HepG2 (cell line): Measurements from ENCODE around the gene SPDYE6. TPM values are rescaled to one million over a fixed set of nuclear protein-coding genes. Genes with fewer than 3 reads are reported as not detected.

Experiments
- ATAC-seq: fragments of 200-7000 bp; cut with Tn5 transposase; 3 replicates; pipeline ENCODE4 v1.9.1; 2020; ENCODE audit warnings: mild to moderate bottlenecking, moderate library complexity
- BruUV-seq: library from RNA; stranded (reverse); fragments of 400-500 nt; replicated peaks from 2 replicates; lab custom pipeline; 2021; lab: Mats Ljungman, UMichigan
- CTCF ChIA-PET: fragments of 300-600 bp; formaldehyde crosslinking; extraction: SDS; loops from one replicate; lab custom pipeline; 2021; ENCODE audit warnings: low total read pairs, inconsistent platforms, low intra/inter-chr PET ratio; lab: Yijun Ruan, JAX
- POLR2A ChIA-PET: fragments of 350-600 bp; sonication (Branson Sonifier 250); formaldehyde crosslinking; loops from one replicate; lab custom pipeline; 2020; ENCODE audit warnings: antibody characterized with exemption, inconsistent platforms; lab: Yijun Ruan, JAX
- DNase-seq: peaks from one replicate; pipeline ENCODE4 v3.0.0-alpha.2; 2015; ENCODE audit warnings: low spot score
- FAIRE-seq: peaks from 3 replicates; lab custom pipeline; 2011; peaks lifted over from hg19 to GRCh38; lab: Jason Lieb, UNC
- H2AFZ ChIP-seq: one replicate; pipeline ENCODE4 v1.6.1; 2011; ENCODE audit warnings: low read length, inconsistent platforms
- H3K27ac ChIP-seq: fragments of 300-600 bp; 3 replicates; pipeline ENCODE4 v1.8.0; 2011; ENCODE audit warnings: mixed run types, mild to moderate bottlenecking, mixed read lengths, low read length, inconsistent platforms; ENCODE audit not compliant: insufficient read depth; ENCODE audit errors: extremely low read length
- H3K27me3 ChIP-seq, 2 experiments: fragments of 200-600 bp in 1 of 2; 2 replicates in 1 of 2; 3 replicates in 1 of 2; pipeline versions ENCODE4 v1.6.0 to v1.8.0; 2011; ENCODE audit warnings: low read length in 2 of 2, mild to moderate bottlenecking in 2 of 2, moderate library complexity in 2 of 2, inconsistent platforms in 1 of 2; ENCODE audit not compliant: insufficient read depth in 2 of 2, control insufficient read depth in 1 of 2
- H3K36me3 ChIP-seq, 2 experiments: fragments of 200-600 bp in 1 of 2; replicated peaks in 1 of 2; 2 replicates in 1 of 2; 3 replicates in 1 of 2; pipeline versions ENCODE4 v1.5.1 to v1.8.0; 2011; ENCODE audit warnings: low read length in 2 of 2, inconsistent platforms in 1 of 2; ENCODE audit not compliant: insufficient read depth in 2 of 2, control insufficient read depth in 1 of 2
- H3K4me1 ChIP-seq: 2 replicates; pipeline ENCODE4 v1.5.1; 2012; ENCODE audit warnings: low read length, inconsistent platforms; ENCODE audit not compliant: insufficient read depth
- H3K4me2 ChIP-seq: 2 replicates; pipeline ENCODE4 v1.6.0; 2011; ENCODE audit warnings: low read depth, low read length, inconsistent platforms
- H3K4me3 ChIP-seq, 3 experiments: fragments of 200-600 bp in 1 of 3; sonication (generic), shearing (Covaris generic) in 1 of 3; replicated peaks in 1 of 3; 2 replicates each; pipeline ENCODE4 v1.5.1; 2011 to 2016; ENCODE audit warnings: low read length in 3 of 3, inconsistent platforms in 2 of 3, low read depth in 2 of 3, mild to moderate bottlenecking in 2 of 3, control low read depth in 1 of 3, mixed read lengths in 1 of 3; ENCODE audit not compliant: insufficient read depth in 1 of 3
- H3K79me2 ChIP-seq: one replicate; pipeline ENCODE4 v1.6.1; 2011; ENCODE audit warnings: low read length, inconsistent platforms; ENCODE audit not compliant: insufficient read depth
- H3K9ac ChIP-seq: 2 replicates; pipeline ENCODE4 v1.6.0; 2011; ENCODE audit warnings: mild to moderate bottlenecking, low read depth, low read length, inconsistent platforms; ENCODE audit not compliant: insufficient read depth
- H3K9me3 ChIP-seq: 2 replicates; pipeline ENCODE4 v1.5.1; 2012; ENCODE audit warnings: mild to moderate bottlenecking, low read length
- H4K20me1 ChIP-seq: 2 replicates; pipeline ENCODE4 v1.6.0; 2011; ENCODE audit warnings: inconsistent platforms, mild to moderate bottlenecking, low read length, moderate library complexity; ENCODE audit not compliant: insufficient read depth
- ZBTB33 ChIP-seq: sonication (generic); formaldehyde crosslinking; IDR thresholded peaks from 2 replicates; pipeline ENCODE4 v1.4.0; 2020; ENCODE audit warnings: missing genetic modification reagents
- WGBS: methylation state at CpG from one replicate; pipeline ENCODE4 v1.1.6; 2017; ENCODE audit warnings: low lambda C conversion rate; 5-methylcytosine and 5-hydroxymethylcytosine counted together
- in situ Hi-C: cut with HindIII; loops from 2 replicates; pipeline ENCODE4 v1.10.0; 2017; ENCODE audit warnings: low pct_unique_long_range_greater_than_20kb; ENCODE audit not compliant: extremely low pct_ligation_motif_present
- intact Hi-C: fragments of 100-400 bp; cut with micrococcal nuclease; formaldehyde crosslinking; loops from one replicate; pipeline ENCODE4 v1.10.0; 2022; ENCODE audit not compliant: unreplicated experiment
- polyA plus RNA-seq, 8 experiments: library from polyadenylated mRNA; depleted of rRNA in 3 of 8; stranded (reverse) in 7 of 8; unstranded in 1 of 8; fragments of >200 nt; fragmentation: Illumina TruSeq in 4 of 8; extraction: Trizol in 4 of 8; gene quantifications; 2 replicates each; pipeline versions ENCODE4 v1.2.1 to v1.2.3, GENCODE V29; 2011 to 2016; ENCODE audit warnings: low read depth in 4 of 8, missing spikeins in 1 of 8, mixed read lengths in 1 of 8; ENCODE audit not compliant: insufficient read depth in 1 of 8
- total RNA-seq, 5 experiments: library from RNA; depleted of rRNA; stranded (reverse); fragments of >200 nt; fragmentation: Illumina TruSeq; extraction: Trizol; gene quantifications; 2 replicates each; pipeline ENCODE4 v1.2.3, GENCODE V29; 2016; ENCODE audit warnings: low read depth in 1 of 5
- TF ChIP-seq, protein P1 (sequence below): sonication (generic); formaldehyde crosslinking; IDR thresholded peaks from 2 replicates; pipeline ENCODE4 v1.8.1; 2023; ENCODE audit warnings: mild to moderate bottlenecking, moderate library complexity, missing genetic modification reagents

The SPDYE6 gene
- total and polyA plus RNA-seq, 2 of the 13 experiments (the other 11 are each of a cell fraction or from before 2014, with no cell fraction given): 0.07 TPM; not detected in 1

DNA sequence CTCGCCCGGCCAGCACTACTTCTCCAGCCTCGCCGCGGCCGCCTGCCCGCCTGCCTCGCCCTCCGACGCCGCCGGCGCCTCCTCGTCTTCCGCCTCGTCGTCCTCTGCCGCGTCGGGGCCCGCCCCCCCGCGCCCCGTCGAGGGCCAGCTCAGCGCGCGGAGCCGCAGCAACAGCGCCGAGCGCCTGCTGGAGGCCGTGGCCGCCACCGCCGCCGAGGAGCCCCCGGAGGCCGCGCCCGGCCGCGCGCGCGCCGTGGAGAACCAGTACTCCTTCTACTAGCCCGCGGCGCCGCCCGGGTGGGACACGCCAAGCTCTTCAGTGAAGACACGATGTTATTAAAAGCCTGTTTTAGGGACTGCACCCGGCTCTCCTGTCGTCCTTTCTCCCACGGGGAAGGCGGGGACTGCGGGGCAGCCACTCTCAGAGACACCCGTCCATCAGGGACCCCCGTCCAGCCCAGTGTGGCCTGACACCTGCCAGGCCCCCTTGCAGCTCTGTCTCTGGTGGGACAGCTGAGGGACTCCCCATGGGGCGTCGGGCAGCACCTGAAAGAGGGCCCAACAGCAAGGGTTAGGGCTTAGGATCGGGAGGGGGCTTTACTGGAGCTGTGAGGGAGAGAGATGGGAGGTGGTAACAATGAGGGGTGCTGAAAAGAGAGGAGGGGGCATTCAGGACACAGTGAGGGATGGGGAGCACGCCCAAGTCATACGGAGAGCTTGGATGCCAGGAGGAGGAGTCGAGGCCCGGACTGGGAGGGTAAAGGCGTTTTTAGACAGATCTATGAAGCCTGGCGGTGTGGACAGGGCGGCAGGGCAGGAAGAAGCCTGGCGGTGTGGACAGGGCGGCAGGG lies 34.7 kb downstream of the SPDYE6 start:
- no peak overlapping the region for H3K9ac ChIP-seq
- no peaks in the 10 kb centered on the region for H3K4me1 ChIP-seq
- ChIA-PET CTCF (no interaction called here), POLR2A (no interaction called here)
- FAIRE-seq (no peak), DNase-seq (no peak), ATAC-seq (no peak)
- no peak overlapping the region for H2AFZ ChIP-seq
- BruUV-seq: no TSS peak
- H3K27me3 ChIP-seq: peaks cover 0 to 2% of the 10 kb centered on the region in 2 experiments; a peak in 2 of 5 replicates
- no peak overlapping the region for H3K4me2 ChIP-seq
- no peaks in the 10 kb centered on the region for H3K36me3 ChIP-seq
- no peak overlapping the region for H3K27ac ChIP-seq
- H3K4me3 ChIP-seq: no peak overlapping the region
- WGBS: 88% methylated on average over 64 of the region's 73 CpGs
- H3K79me2 ChIP-seq: no peaks in the 10 kb centered on the region
- no peaks in the 10 kb centered on the region for H3K9me3 ChIP-seq
- 0 out of 2 replicates have a peak, but pooled peaks have one; percentile 15 for TF ChIP-seq ZBTB33 (CRISPR knock-in tag)
- TF ChIP-seq, protein P1, sequence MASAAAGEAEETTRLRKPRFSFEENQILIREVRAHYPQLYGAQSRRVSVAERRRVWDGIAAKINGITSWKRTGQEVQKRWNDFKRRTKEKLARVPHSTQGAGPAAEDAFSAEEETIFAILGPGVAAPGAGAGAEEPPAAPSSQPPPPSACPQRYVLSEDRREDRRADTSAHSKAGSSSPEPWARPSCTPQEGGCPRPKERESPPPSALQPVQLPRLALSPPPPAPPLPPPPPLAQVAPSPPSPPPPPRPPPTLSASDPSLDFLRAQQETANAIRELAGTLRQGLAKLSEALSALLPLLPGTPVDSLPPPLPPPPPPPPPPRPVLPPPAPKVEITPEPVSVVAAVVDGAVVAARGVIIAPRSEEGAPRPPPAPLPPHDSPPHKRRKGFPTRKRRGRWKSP (CRISPR knock-in tag): no peak
- intact Hi-C loops: no loop called here
- H4K20me1 ChIP-seq: no peaks in the 10 kb centered on the region
- in situ Hi-C loops: no loop called here
